GM18907 (cell line): ENCODE data around the gene ZNF544.
A peak's percentile ranks its signal among the peaks of the same experiment; 100 is the strongest.
"Not testable (repeated sequence)": the region's sequence is repeated elsewhere in the genome, so short reads cannot be mapped to it uniquely, and the experiment has no call there.

Experiments used
- ATAC-seq: cut with Tn5 transposase; IDR thresholded peaks from one replicate; pipeline ENCODE4 v1.9.1; 2021; ENCODE audit warnings: mild to moderate bottlenecking, moderate library complexity; ENCODE audit not compliant: unreplicated experiment

ZNF544 gene

GRCh38 chr19:58252102-58252685, 23.5 kb downstream of the ZNF544 start:
- ATAC-seq, result no peak

- ATAC-seq, result not testable (repeated sequence)
These were observed 29.5 kb downstream of the ZNF544 start for GRCh38 chr19:58258259-58258658.

GRCh38 chr19:58261600-58261967, 32.9 kb downstream of the ZNF544 start:
- no peak for ATAC-seq

DNA sequence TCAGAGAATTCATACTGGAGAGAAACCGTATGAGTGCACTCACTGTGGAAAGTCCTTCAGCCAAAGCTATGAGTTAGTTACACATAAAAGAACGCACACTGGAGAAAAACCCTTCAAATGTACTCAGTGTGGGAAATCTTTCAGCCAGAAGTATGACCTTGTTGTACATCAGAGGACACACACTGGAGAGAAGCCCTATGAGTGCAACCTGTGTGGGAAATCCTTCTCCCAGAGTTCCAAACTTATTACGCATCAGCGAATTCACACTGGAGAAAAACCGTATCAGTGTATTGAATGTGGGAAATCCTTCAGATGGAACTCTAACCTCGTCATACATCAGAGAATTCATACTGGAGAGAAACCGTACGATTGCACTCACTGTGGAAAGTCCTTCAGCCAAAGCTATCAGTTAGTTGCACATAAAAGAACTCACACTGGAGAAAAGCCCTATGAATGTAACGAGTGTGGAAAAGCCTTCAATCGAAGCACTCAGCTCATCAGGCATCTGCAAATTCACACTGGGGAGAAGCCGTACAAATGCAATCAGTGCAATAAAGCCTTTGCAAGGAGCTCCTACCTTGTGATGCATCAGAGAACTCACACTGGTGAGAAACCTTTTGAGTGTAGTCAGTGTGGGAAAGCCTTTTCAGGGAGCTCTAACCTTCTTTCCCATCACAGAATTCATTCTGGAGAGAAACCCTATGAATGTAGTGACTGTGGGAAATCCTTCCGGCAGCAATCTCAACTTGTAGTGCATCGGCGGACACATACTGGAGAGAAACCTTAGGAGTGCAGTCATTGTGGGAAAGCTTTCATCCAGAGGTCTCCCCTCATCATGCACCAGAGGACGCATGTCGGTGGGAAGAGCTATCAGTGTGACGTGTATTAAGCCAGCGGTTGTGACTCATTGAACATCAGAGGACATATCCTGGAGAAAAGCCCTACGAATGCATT, 33.5 kb downstream of the ZNF544 start:
- ATAC-seq, result no peak

DNA sequence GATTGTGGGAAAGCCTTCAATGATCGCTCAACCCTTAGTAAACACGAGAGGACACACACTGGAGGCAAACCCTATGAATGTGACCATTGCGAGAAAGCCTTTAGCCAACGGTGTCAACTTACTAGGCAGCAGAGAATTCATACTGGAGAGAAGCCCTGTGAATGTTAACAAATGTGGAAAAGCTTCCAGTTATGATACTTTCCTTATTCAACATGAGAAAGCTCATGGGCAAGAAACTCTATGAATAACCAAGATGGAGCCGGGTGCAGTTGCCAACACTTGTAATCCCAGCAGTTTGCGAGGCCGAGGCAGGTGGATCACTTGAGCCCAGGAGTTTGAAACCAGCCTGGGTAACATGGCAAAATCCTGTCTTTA, 34.2 kb downstream of the ZNF544 start:
- ATAC-seq, result no peak

- no peak for ATAC-seq
These were observed 36.4 kb downstream of the ZNF544 start for GRCh38 chr19:58265100-58265499.

GRCh38 chr19:58268344-58268743, 39.6 kb downstream of the ZNF544 start:
- ATAC-seq, result no peak

GRCh38 chr19:58274771-58275201, 46.1 kb downstream of the ZNF544 start:
- no peak for ATAC-seq

DNA sequence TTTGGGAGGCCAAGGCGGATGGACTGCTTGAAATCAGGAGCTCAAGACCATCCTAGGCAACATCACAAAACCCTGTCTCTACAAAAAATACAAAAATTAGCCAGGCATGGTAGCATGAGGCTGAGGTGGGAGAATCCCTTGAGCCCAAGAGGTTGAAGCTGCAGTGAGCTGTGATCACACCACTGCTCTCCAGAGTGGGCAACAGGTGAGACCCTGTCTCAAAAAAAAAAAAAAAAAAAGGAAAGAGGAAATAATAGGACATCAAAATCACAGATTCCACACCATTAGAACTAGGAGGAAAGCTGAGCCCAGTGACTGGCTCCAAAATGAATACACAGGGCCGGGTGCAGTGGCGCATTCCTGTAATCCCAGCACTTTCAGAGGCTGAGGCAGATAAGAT, 46.9 kb downstream of the ZNF544 start:
- ATAC-seq, result no peak

DNA sequence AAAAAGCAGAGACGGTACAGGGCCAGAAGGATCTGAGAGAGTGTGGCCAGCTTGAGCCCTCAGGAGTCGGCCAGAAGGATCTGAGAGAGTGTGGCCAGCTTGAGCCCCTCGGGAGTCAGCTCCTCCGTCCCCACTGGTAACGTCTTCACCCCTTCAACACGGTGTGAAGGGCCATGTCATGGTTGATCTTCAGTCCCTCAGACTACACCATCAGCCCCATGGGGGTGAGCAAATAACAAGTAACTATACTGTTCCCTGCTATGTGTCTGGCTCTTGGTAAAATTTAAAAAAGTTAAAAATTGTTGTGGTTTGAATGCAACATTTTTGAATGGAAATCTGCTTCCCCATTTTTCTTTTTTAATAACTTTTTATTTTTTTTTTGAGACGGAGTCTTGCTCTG, 48.5 kb downstream of the ZNF544 start:
- ATAC-seq, result no peak

DNA sequence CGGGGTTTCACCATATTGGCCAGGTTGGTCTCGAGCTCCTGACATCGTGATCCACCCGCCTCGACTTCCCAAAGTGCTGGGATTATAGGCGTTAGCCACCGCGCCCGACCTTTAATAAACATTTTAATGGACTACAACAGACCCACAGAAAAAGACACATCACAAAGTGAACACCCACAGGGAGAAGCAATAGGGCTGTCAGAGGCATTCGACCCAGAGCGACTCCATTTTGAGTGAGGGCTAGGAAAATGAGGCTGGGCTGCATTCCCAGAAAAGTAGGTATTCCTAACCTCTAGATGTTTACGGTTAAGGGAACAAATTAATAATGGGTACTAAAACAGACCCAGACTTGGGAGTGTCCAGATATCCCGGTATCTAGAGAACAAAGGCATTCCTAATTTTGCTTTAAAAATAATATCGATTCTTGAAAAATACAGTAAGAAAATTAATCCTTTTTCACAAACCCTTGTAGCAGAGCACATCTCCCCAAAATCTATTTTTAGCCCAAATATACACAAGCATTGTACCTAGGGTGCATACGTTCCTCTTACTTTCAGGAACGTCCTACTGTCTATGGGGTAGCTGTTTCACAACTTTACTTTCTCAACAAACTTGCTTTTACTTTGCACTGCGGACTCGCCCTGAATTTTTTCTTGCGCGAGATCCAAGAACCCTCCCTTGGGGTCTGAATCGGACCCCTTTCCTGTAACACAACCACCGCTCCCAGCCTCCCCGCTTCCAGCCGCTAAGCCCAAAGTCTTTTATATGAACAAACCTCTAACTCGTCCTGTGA, 49.2 kb downstream of the ZNF544 start:
- no peak for ATAC-seq

DNA sequence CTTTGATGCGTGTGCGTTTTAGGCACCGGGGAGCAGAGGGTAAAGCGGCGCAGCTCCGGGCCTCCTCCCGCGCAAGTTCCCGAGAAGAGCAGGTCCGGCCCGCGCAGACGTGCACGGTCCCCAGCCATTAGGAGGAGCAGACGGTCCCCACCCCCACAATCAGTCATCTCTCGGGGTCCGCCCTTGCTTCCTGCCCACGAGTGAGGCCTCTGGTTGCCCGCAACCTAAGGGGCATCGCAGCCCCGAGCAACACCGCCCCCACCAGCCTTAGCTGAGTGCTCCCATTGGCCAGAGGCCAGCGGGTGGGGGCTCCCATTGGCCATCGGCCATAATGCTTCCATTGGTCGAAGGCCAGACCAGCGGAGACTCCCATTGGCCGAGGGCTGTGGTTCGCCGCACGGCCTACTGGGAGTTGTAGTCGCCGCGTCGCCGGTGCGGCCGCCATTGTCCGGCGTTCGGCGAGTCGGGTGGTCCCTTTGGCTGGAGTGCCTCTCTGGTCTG, 49.9 kb downstream of the ZNF544 start, which contains the start of gene ZNF8:
TSS of gene ZNF8 (plus strand) at position 415 of the 501 bp plus-strand sequence. CDS start 127 bp downstream, outside the sequence.
- peak; percentile 94 for ATAC-seq

- peak; percentile 43 for ATAC-seq
These were observed 50.6 kb downstream of the ZNF544 start for GRCh38 chr19:58279042-58279924.

DNA sequence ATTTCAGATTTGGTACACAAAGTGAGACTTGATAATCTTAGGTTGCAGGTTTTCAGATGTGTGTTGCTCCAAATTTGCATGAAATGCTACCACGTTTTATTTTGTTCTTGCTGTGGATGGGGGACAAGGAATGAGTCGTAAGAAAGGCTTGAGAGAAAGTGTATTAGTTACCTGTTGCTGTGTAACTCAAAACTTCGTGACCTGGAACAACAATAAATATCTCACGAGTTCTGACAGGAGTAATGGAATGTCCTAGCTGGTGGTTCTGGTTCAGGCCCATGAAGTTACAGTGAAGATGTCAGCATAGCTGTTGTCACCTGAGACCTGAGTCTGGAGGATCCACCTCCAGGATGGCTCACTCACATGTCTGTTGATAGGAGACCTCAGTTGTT, 51.2 kb downstream of the ZNF544 start:
- no peak for ATAC-seq

GRCh38 chr19:58284199-58284598, 55.5 kb downstream of the ZNF544 start:
- ATAC-seq, result no peak

GRCh38 chr19:58291943-58292342, 63.2 kb downstream of the ZNF544 start:
- ATAC-seq, result no peak

- no peak for ATAC-seq
These were observed 66.1 kb downstream of the ZNF544 start for GRCh38 chr19:58294743-58295374.

GRCh38 chr19:58296104-58296503, 67.4 kb downstream of the ZNF544 start:
- ATAC-seq, result no peak

DNA sequence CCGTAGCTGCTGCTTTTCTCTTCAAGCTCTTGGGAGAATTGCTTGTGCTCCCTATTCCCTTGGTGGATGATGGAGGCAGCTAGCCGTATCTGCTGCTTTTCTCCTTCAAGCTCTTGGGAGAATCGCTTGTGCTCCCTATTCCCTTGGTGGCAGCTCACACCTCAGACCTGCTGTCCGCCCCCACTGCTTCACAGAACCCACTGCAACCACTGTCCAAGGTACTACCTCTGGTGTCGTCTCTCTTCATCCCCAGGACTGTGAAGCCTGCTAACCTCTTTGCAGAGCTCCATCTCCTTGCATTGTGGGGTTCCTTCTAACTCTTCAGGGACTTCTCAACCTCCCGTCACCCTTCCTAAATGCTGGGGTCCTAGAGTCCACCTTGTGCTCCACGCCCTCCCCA, 71.9 kb downstream of the ZNF544 start:
- no peak for ATAC-seq

DNA sequence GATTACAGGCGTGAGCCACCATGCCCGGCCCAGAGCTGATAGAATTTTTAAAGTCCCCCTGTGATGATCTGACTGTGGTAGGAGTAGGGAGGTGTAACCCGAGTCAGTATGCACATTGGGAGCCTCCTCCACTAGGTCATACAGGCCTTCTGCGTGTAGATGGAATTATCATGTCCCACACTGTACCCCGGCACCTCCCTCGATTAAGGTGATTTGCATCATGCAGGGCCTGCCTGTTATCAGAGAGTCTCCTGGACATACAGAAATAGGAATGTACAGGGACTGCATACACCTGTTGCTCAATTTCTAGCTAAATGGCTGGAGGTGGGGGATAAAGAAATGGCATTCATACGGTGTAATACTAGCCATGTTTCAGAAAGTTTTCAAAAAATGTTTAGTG, 75.5 kb downstream of the ZNF544 start:
- no peak for ATAC-seq
